ENCODE results near the gene GALNT5. TPM values are rescaled to one million over a fixed set of nuclear protein-coding genes. Genes with fewer than 3 reads are reported as not detected.

Gene GALNT5
- total RNA-seq, 1 donor from 2014 or later, result not detected

Other genes with a start within 250 kb of the GALNT5 start
- gene ERMN, start 68.1 kb downstream of the GALNT5 start, total RNA-seq, result not detected in 2 replicates
- gene CYTIP, start 186.4 kb downstream of the GALNT5 start, total RNA-seq, result 0.07 TPM in 1 of 2 replicates, not detected in the other

Data from pulmonary artery endothelial cell (primary cell).